Ovary (tissue), 10 donors: ENCODE measurements around the gene OR10J4. TPM values are rescaled to one million over a fixed set of nuclear protein-coding genes. Genes with fewer than 3 reads are reported as not detected.

Experiments used
- DNase-seq, 5 donors: peaks; one replicate each; pipeline ENCODE4 v3.0.0-alpha.2; 2019 to 2020
- H3K27ac ChIP-seq, 2 donors: fragments of 200-600 bp; one replicate each; pipeline versions ENCODE4 v1.5.1 to v1.8.0; 2019 to 2022
- H3K27me3 ChIP-seq: fragments of 200-600 bp; one replicate; pipeline ENCODE4 v1.8.0; 2022
- H3K36me3 ChIP-seq: fragments of 200-600 bp; sonication (generic); one replicate; pipeline ENCODE4 v1.5.1; 2019
- H3K4me1 ChIP-seq: one replicate; pipeline ENCODE4 v1.8.1; 2013; ENCODE audit warnings: mild to moderate bottlenecking, moderate library complexity; ENCODE audit not compliant: insufficient read depth
- H3K4me3 ChIP-seq: fragments of 200-600 bp; sonication (generic); one replicate; pipeline ENCODE4 v1.5.1; 2017
- H3K9me3 ChIP-seq, 2 donors: fragments of 200-600 bp in 1 of 2; sonication (generic) in 1 of 2; one replicate each; pipeline versions ENCODE4 v1.5.1 to v1.8.1; 2013 to 2019; ENCODE audit warnings: mild to moderate bottlenecking in 1 of 2, moderate library complexity in 1 of 2
- EP300 ChIP-seq: sonication (generic); formaldehyde crosslinking; IDR thresholded peaks from one replicate; pipeline ENCODE4 v1.6.1; 2017; ENCODE audit warnings: antibody characterized with exemption
- POLR2A ChIP-seq: fragments of 450-650 bp; IDR thresholded peaks from one replicate; pipeline ENCODE4 v1.6.1; 2017; ENCODE audit warnings: antibody characterized with exemption, mild to moderate bottlenecking, moderate library complexity
- WGBS, 3 donors: extraction: QIAGEN DNeasy Blood & Tissue Kit in 1 of 3; methylation state at CpG; one replicate each; pipeline versions ENCODE4 v1.1.5 to v1.1.7; 2013 to 2017; 5-methylcytosine and 5-hydroxymethylcytosine counted together
- intact Hi-C, 4 donors: fragments of 100-400 bp; cut with DNase I; formaldehyde crosslinking; loops; one replicate each; pipeline versions ENCODE4 v1.11.0 to v1.15.1; 2022 to 2023
- long read RNA-seq, 3 donors: library from polyadenylated mRNA in 2 of 3; unstranded in 2 of 3; transcript quantifications; one replicate each; pipeline ENCODE4 v2.0.0 and lab custom pipeline, GENCODE V29; 2021 to 2026
- polyA plus RNA-seq, 2 donors: library from polyadenylated mRNA; stranded (reverse); fragments of 200-250 nt in 1 of 2; fragments of 350-450 nt in 1 of 2; fragmentation: Illumina TruSeq in 1 of 2; extraction: RNeasy Lipid Tissue Mini Kit (QIAGEN cat#74804) in 1 of 2; gene quantifications; one replicate each; pipeline ENCODE4 v1.2.3, GENCODE V29; 2013 to 2014
- total RNA-seq, 7 donors: library from RNA; depleted of rRNA in 2 of 7; stranded (reverse); fragments of >200 nt in 2 of 7; fragmentation: NEBNext Ultra II Directional in 3 of 7; extraction: Animal tissue kit (Norgen Biotek cat#: 25700) in 3 of 7; gene quantifications; one replicate each; pipeline versions ENCODE4 v1.1.0 to v1.2.4, GENCODE V29; 2016 to 2023
- TF ChIP-seq, protein P1 (sequence below), 3 donors: fragments of 450-650 bp in 2 of 3; fragments of 200-600 bp in 1 of 3; IDR thresholded peaks; one replicate each; pipeline versions ENCODE4 v1.5.1 to v1.8.0; 2016 to 2022; ENCODE audit warnings: antibody characterized with exemption in 3 of 3, mild to moderate bottlenecking in 1 of 3
- donor health status: DM: no; HTN: no; CAD: no; lungs with moderate emphysema.
- donor health status: DM: no; HTN: no; CAD: no.
- donor health status: Bipolar disorder and iron deficiency.
- donor health status: DM: yes; HTN: yes; CAD: no.
- donor health status: DM: no; HTN: no; CAD: no.
- donor health status: DM: yes; HTN: yes; CAD: no.

Gene OR10J4
- not detected for total RNA-seq
- not detected for polyA plus RNA-seq
- long read RNA-seq, donor 1: 0 reads
- long read RNA-seq, donor 2: 0 reads
- long read RNA-seq, donor 3: 0 reads

DNA sequence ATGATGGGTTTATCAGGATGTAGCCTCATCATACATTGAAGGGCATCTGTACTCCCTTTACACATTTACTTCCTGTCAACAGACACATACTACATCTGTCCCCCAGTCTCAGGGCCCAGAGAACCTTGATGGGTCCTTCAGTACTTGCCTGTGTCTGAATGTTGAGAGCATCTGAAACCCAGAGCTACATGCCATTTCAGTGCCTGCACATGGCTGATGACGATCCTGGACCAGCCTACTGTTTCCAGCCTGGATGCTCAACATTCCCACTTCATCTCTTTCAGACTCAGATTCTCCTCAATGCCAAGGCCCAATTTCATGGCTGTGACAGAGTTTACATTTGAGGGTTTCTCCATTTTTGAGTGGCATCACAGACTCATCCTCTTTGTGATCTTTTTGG, at the start of gene OR10J4:
TSS of gene OR10J4 (plus strand) at position 301 of the 400 bp plus-strand sequence.
- no peak within 1 kb of the TSS for H3K4me3 ChIP-seq
- intact Hi-C loops: no loop called here
- no peak within 1 kb of the TSS for H3K27ac ChIP-seq
- no peaks in the 10 kb centered on the region for H3K4me1 ChIP-seq
- no peaks in the 10 kb centered on the region for H3K36me3 ChIP-seq
- WGBS, 3 donors: 73 to 79% (median 79%) methylated on average over 1 of the region's 1 CpG
- H3K9me3 ChIP-seq: no peaks in the 10 kb centered on the region
- no peak for DNase-seq
- no peaks in the 10 kb centered on the region for H3K27me3 ChIP-seq
- TF ChIP-seq EP300 (no peak), POLR2A (no peak)
- TF ChIP-seq, protein P1, sequence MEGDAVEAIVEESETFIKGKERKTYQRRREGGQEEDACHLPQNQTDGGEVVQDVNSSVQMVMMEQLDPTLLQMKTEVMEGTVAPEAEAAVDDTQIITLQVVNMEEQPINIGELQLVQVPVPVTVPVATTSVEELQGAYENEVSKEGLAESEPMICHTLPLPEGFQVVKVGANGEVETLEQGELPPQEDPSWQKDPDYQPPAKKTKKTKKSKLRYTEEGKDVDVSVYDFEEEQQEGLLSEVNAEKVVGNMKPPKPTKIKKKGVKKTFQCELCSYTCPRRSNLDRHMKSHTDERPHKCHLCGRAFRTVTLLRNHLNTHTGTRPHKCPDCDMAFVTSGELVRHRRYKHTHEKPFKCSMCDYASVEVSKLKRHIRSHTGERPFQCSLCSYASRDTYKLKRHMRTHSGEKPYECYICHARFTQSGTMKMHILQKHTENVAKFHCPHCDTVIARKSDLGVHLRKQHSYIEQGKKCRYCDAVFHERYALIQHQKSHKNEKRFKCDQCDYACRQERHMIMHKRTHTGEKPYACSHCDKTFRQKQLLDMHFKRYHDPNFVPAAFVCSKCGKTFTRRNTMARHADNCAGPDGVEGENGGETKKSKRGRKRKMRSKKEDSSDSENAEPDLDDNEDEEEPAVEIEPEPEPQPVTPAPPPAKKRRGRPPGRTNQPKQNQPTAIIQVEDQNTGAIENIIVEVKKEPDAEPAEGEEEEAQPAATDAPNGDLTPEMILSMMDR (IDR thresholded peaks at IDR 0.05): no peak

GRCh38 chr1:159406821-159407220, 25.2 kb upstream of the OR10J4 start:
- TF ChIP-seq POLR2A: no peak
- TF ChIP-seq EP300: no peak
- TF ChIP-seq, protein P1 (IDR thresholded peaks at IDR 0.05): no peak
- 64 to 84% (median 74%) methylated on average over 2 of the region's 2 CpGs for WGBS, 3 donors
- Histone ChIP-seq H3K9me3 (no peaks in the 10 kb centered on the region), H3K27me3 (no peaks in the 10 kb centered on the region), H3K4me1 (no peaks in the 10 kb centered on the region), H3K36me3 (no peaks in the 10 kb centered on the region), H3K4me3 (no peak overlapping the region), H3K27ac (no peak overlapping the region)
- DNase-seq: no peak
- intact Hi-C loops: no loop called here

DNA sequence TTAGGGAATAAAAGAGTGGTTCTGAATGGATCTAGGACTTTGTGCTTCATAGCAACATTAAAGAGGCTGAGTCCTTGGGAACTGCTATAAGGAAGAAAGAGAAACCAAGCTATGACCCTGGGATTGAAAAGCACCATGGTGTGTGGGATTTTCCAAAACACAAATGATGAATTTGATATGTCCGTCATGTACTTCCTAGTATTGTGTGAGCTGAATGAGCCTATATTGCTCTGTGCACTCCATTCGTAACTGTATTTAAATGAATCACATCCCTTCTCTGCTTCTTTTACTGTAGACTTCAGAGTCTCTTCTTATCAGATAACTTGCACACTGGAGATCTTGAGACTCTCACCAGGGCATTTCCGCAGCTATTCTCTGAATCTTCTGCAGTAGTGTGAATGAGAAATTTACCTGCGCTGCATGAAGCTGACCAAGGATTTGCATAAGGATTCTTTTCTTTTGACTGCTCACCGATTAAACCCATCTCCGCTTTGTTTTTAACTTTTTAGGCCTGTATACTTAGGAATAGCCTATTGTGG, 23.1 kb upstream of the OR10J4 start:
- WGBS, 3 donors: 77 to 85% (median 79%) methylated on average over 6 of the region's 6 CpGs
- TF ChIP-seq, protein P1 (IDR thresholded peaks at IDR 0.05): no peak
- TF ChIP-seq POLR2A: no peak
- no peak for TF ChIP-seq EP300
- Histone ChIP-seq H3K36me3 (no peaks in the 10 kb centered on the region), H3K4me3 (no peak overlapping the region), H3K9me3 (no peaks in the 10 kb centered on the region), H3K27ac (no peak overlapping the region), H3K27me3 (no peaks in the 10 kb centered on the region), H3K4me1 (no peaks in the 10 kb centered on the region)
- intact Hi-C loops: no loop called here
- DNase-seq: no peak

GRCh38 chr1:159421821-159422220, 10.2 kb upstream of the OR10J4 start:
- H3K4me3 ChIP-seq: no peak overlapping the region
- no peaks in the 10 kb centered on the region for H3K36me3 ChIP-seq
- no peaks in the 10 kb centered on the region for H3K9me3 ChIP-seq
- H3K27ac ChIP-seq: no peak overlapping the region
- no peaks in the 10 kb centered on the region for H3K27me3 ChIP-seq
- no peaks in the 10 kb centered on the region for H3K4me1 ChIP-seq
- intact Hi-C loops: no loop called here
- no peak for TF ChIP-seq EP300
- TF ChIP-seq POLR2A: no peak
- TF ChIP-seq, protein P1 (IDR thresholded peaks at IDR 0.05): no peak
- WGBS, 3 donors: 70 to 86% (median 75%) methylated on average over 8 of the region's 8 CpGs
- DNase-seq: no peak
